Neural cell (in vitro differentiated cells): Measurements from ENCODE around the gene FAM168A. TPM values are rescaled to one million over a fixed set of nuclear protein-coding genes. Genes with fewer than 3 reads are reported as not detected.

ENCODE experiments used
- polyA plus RNA-seq: library from polyadenylated mRNA; depleted of rRNA; stranded (reverse); fragments of >200 nt; gene quantifications from 2 replicates; pipeline ENCODE4 v1.2.3, GENCODE V29; 2014
- small RNA-seq, 3 experiments: library from RNA; depleted of rRNA; stranded (forward); fragments of <200 nt; gene quantifications; one replicate each; pipeline ENCODE3, GENCODE V24; 2012

FAM168A gene
- polyA plus RNA-seq, 1 donor from 2014 or later: 67.3 TPM

Small RNAs within 50 kb of the gene (small RNA-seq; reads per million reads assigned to genes)
- gene AP000763.2 (0 to 0.03 (median 0.03) reads per million in 3 experiments), gene HMGN2P38 (0 reads per million in 3 experiments)

Other genes with a start within 250 kb of the FAM168A start
- 12.4 and 13.0 TPM in 2 replicates for gene RELT, start 221.7 kb downstream of the FAM168A start, polyA plus RNA-seq
- 0.25 and 0.40 TPM in 2 replicates for gene PLEKHB1, start 48.5 kb upstream of the FAM168A start, polyA plus RNA-seq
- gene RAB6A, start 163.0 kb upstream of the FAM168A start, polyA plus RNA-seq: 155 and 207 TPM in 2 replicates
- 98.3 and 99.9 TPM in 2 replicates for gene MRPL48, start 189.8 kb upstream of the FAM168A start, polyA plus RNA-seq